ENCODE measurements around the gene MORN1.
A peak's percentile ranks its signal among the peaks of the same experiment; 100 is the strongest.

Gene MORN1

DNA sequence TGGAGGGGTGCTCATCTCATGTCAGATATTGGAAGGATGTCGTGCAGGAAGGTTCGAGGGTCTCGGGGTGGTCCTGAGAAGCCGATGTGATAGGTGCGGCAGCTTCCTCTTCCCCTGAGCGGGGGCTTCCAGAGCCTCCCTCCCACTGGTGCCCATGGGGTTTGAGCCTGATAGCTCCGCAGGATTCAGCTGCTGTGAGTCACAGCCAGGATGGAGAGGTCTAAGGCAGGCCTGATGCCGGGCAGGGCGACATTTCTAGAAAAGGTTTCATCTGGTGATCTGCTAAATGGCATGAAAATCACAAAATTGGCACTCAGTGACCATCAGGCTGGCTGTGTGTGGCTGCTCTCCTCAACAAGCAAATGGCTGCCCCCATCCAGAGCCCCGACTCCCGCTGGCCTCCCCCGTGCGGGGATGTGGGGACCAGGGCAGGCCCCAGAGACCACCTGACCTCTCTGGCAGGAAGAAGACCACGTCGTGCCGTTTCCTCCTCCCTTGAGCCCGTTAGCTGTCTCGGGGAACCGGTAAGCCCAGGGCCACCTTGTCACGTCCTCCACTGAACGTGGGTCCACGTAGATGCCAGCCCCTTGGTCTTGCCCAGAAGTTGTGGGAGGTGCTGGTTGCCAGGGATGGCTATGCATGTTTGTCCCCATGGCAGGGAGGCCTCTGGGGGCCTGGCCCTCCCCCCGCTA is 97.2 kb downstream of the MORN1 start:
- DNase-seq: no peak
- H3K4me3 ChIP-seq: no peak overlapping the region
- no peak for TF ChIP-seq CTCF (IDR thresholded peaks at IDR 0.05)
- peak overlapping the region; percentile 54 to 62 for H3K27ac ChIP-seq
- no peaks in the 10 kb centered on the region for H3K9me3 ChIP-seq
- intact Hi-C loops (cut with DNase I; ENCODE audit: low total_unique reads): no loop called here
- peaks cover 0 to 9% (median 0%) of the 10 kb centered on the region in 3 donors for H3K36me3 ChIP-seq
- peaks cover 13 to 99% (median 78%) of the 10 kb centered on the region in 4 donors for H3K4me1 ChIP-seq
- no peaks in the 10 kb centered on the region for H3K27me3 ChIP-seq

DNA sequence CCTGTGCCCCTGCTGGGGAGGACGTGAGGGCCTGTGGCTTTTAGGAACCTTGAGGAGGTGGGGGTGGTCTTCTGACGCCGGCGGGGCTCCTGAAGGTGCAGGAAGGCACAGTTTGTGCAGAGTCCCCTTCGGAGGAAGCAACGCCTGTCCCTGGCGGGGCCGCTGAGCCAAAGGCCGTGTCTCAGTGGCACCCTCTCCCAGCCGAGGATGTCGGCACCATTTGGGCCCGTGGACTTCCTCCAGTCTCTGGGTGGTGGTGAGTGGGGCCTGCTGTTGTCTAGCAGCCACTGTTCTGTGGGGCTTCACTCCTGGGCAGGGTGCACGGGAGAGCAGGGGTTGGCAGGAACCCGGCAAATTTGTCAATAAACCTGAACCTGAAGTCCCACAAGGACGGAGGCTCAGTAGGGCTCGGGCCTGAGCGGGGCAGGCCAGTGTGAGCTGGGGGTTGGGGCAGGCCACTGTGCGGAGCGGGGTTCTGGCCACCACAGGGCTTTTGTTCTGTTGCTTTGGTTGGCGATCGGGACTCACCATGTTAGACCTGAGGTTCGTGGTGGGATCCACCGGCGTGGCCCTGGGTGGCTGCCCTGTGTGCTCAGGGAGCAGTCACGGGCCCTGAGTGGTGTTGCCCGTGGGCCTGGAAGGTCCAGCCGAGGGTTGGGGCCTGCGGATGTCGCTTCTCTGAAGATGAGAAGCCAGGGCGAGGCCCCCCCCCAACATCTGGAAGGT is 98.5 kb downstream of the MORN1 start:
- intact Hi-C loops (cut with DNase I; ENCODE audit: low total_unique reads): no loop called here
- H3K27ac ChIP-seq: peak overlapping the region; percentile 54 to 62

GRCh38 chr1:2291577-2291976 is 99.8 kb downstream of the MORN1 start:
- Histone ChIP-seq H3K9me3 (no peaks in the 10 kb centered on the region), H3K36me3 (no peaks in the 10 kb centered on the region), H3K27me3 (no peaks in the 10 kb centered on the region), H3K4me3 (peak overlapping the region; percentile 34 to 45), H3K4me1 (peaks cover 9 to 99% (median 78%) of the 10 kb centered on the region in 4 donors), H3K27ac (peak overlapping the region; percentile 59 to 62)
- no peak for TF ChIP-seq CTCF (IDR thresholded peaks at IDR 0.05)
- intact Hi-C loops (cut with DNase I; ENCODE audit: low total_unique reads): no loop called here
- no peak for DNase-seq

More for the DNA sequence above, 98.5 kb downstream of the MORN1 start:
- no peaks in the 10 kb centered on the region for H3K27me3 ChIP-seq
- H3K4me1 ChIP-seq: peaks cover 9 to 99% (median 77%) of the 10 kb centered on the region in 4 donors
- no peak overlapping the region for H3K4me3 ChIP-seq
- H3K36me3 ChIP-seq: peaks cover 0 to 9% (median 0%) of the 10 kb centered on the region in 3 donors
- no peak for TF ChIP-seq CTCF (IDR thresholded peaks at IDR 0.05)
- no peaks in the 10 kb centered on the region for H3K9me3 ChIP-seq
- DNase-seq: no peak

GRCh38 chr1:2290595-2291510 is 100.5 kb downstream of the MORN1 start:
- peaks cover 9 to 99% (median 79%) of the 10 kb centered on the region in 4 donors for H3K4me1 ChIP-seq
- peak overlapping the region; percentile 34 to 45 for H3K4me3 ChIP-seq
- no peak for TF ChIP-seq CTCF (IDR thresholded peaks at IDR 0.05)
- no peaks in the 10 kb centered on the region for H3K9me3 ChIP-seq
- no peaks in the 10 kb centered on the region for H3K27me3 ChIP-seq
- peak overlapping the region; percentile 59 to 62 for H3K27ac ChIP-seq
- no peaks in the 10 kb centered on the region for H3K36me3 ChIP-seq
- intact Hi-C loops (cut with DNase I; ENCODE audit: low total_unique reads): no loop called here
- peak; percentile 93 for DNase-seq

GRCh38 chr1:2290171-2290578 is 101.2 kb downstream of the MORN1 start:
- no peak for DNase-seq
- peaks cover 9 to 94% (median 80%) of the 10 kb centered on the region in 4 donors for H3K4me1 ChIP-seq

More at GRCh38 chr1:2290171-2290578, 101.2 kb downstream of the MORN1 start:
- intact Hi-C loops (cut with DNase I; ENCODE audit: low total_unique reads): no loop called here
- Histone ChIP-seq H3K27me3 (no peaks in the 10 kb centered on the region), H3K36me3 (no peaks in the 10 kb centered on the region), H3K9me3 (no peaks in the 10 kb centered on the region), H3K27ac (peak overlapping the region; percentile 59 to 62), H3K4me3 (peak overlapping the region; percentile 34 to 45)
- no peak for TF ChIP-seq CTCF (IDR thresholded peaks at IDR 0.05)
